ENCODE results near the gene NDUFB5. TPM values are rescaled to one million over a fixed set of nuclear protein-coding genes. Genes with fewer than 3 reads are reported as not detected.

The NDUFB5 gene
- total and polyA plus RNA-seq, 10 of the 15 experiments (the other 5 are each of a cell fraction or from before 2014, with no cell fraction given), result 82.0 to 320 (median 126) TPM

DNA sequence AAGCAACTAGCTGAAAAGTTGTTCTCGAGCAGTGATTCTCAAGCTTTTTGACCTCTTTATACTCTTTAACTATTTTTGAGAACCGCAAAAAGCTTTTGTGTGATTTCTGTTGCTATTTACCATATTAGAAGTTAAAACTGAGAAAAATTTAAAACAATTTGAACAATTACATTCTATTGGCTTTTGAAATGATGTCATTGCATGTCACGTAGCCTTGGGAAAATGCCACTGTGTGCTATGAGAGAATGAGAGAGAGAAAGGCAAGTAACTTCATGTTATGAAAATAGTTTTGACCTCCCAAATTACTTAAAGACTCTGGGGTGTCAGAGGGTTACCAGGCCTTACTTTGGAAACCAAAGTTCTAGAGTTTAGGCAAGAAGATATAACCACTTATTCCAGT lies 56.3 kb downstream of the NDUFB5 start:
- Histone ChIP-seq H3K4me2 (ENCODE audit: control insufficient read depth, insufficient read depth) (no peak overlapping the region), H3K4me3 (no peak overlapping the region), H3K27ac (ENCODE audit: control insufficient read depth, insufficient read depth) (no peak overlapping the region), H3K27me3 (replicated peaks in 1 of 2; ENCODE audit: control insufficient read depth in 2 of 2, insufficient read depth in 2 of 2, low read length in 1 of 2) (no peaks in the 10 kb centered on the region), H3K36me3 (ENCODE audit: control insufficient read depth in 2 of 2, insufficient read depth in 2 of 2, low read length in 1 of 2) (no peaks in the 10 kb centered on the region), H3K4me1 (ENCODE audit: control insufficient read depth, insufficient read depth, low read length) (no peaks in the 10 kb centered on the region), H3K9ac (ENCODE audit: control insufficient read depth, insufficient read depth, low read length) (no peak overlapping the region), H4K20me1 (ENCODE audit: control insufficient read depth, insufficient read depth) (no peaks in the 10 kb centered on the region), H3K9me3 (replicated peaks; ENCODE audit: control insufficient read depth, insufficient read depth, low read length) (no peaks in the 10 kb centered on the region), H2AFZ (ENCODE audit: control insufficient read depth, low read depth, low read length) (no peak overlapping the region), H3K79me2 (ENCODE audit: control insufficient read depth, insufficient read depth, low read length) (peaks cover 52% of the 10 kb centered on the region)
- SMC1A ChIA-PET (ENCODE audit: uncharacterized antibody, unreplicated experiment), result interaction anchor here (0.7 to 1.4 kb wide), 4 partner anchors 11 to 660 kb away, joined by 3 to 4 read pairs (median 3); no protein-coding TSS in a partner anchor
- FAIRE-seq, result no peak
- POLR2A ChIA-PET, result interaction anchor here (0.8 kb wide), 1 partner anchor 16 kb away, joined by 3 read pairs; no protein-coding TSS in a partner anchor
- BruUV-seq (replicated peaks), result no TSS peak
- WGBS (ENCODE audit: insufficient coverage, insufficient replicate concordance, low lambda C conversion rate, missing lambda C conversion rate), result 96% methylated on average over 3 of the region's 3 CpGs
- in situ Hi-C loops (cut with MboI), result no loop called here
- no peak for DNase-seq (ENCODE audit: low read depth, low spot score)
- RAD21 ChIA-PET (ENCODE audit: unreplicated experiment), result interaction anchor here (1.0 to 1.4 kb wide), 2 partner anchors 11 to 99 kb away, joined by 3 read pairs; partner anchors contain the start of gene ACTL6A
- ATAC-seq, result peak; percentile 23; the same call in 2 of the 3 replicates
- intact Hi-C loops (cut with micrococcal nuclease; ENCODE audit: unreplicated experiment), result no loop called here
- TF ChIP-seq ATF7 (IDR thresholded peaks at IDR 0.05; ENCODE audit: low read depth) (peak; percentile 79), SMARCA5 (IDR thresholded peaks at IDR 0.05) (no peak), YBX1 (IDR thresholded peaks at IDR 0.05) (no peak), MTA2 (IDR thresholded peaks at IDR 0.05; ENCODE audit: low read depth) (no peak), MYC (IDR thresholded peaks at IDR 0.05; ENCODE audit: insufficient read depth, insufficient read length, insufficient replicate concordance, low read length, severe bottlenecking) (no peak), CREB1 (IDR thresholded peaks at IDR 0.05; ENCODE audit: low read depth) (peak; percentile 45; the same call in 1 of the 2 replicates), STAT1 (conservative IDR thresholded peaks at IDR 0.05) (no peak), IKZF1 (conservative IDR thresholded peaks at IDR 0.05) (no peak), BMI1 (IDR thresholded peaks at IDR 0.05; ENCODE audit: borderline replicate concordance) (no peak), RUNX3 (IDR thresholded peaks at IDR 0.05; ENCODE audit: low read length) (no peak)
- TF ChIP-seq, protein P1, sequence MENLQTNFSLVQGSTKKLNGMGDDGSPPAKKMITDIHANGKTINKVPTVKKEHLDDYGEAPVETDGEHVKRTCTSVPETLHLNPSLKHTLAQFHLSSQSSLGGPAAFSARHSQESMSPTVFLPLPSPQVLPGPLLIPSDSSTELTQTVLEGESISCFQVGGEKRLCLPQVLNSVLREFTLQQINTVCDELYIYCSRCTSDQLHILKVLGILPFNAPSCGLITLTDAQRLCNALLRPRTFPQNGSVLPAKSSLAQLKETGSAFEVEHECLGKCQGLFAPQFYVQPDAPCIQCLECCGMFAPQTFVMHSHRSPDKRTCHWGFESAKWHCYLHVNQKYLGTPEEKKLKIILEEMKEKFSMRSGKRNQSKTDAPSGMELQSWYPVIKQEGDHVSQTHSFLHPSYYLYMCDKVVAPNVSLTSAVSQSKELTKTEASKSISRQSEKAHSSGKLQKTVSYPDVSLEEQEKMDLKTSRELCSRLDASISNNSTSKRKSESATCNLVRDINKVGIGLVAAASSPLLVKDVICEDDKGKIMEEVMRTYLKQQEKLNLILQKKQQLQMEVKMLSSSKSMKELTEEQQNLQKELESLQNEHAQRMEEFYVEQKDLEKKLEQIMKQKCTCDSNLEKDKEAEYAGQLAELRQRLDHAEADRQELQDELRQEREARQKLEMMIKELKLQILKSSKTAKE (IDR thresholded peaks at IDR 0.05; ENCODE audit: low read depth, poor library complexity, severe bottlenecking), result no peak
- TF ChIP-seq, protein P2, sequence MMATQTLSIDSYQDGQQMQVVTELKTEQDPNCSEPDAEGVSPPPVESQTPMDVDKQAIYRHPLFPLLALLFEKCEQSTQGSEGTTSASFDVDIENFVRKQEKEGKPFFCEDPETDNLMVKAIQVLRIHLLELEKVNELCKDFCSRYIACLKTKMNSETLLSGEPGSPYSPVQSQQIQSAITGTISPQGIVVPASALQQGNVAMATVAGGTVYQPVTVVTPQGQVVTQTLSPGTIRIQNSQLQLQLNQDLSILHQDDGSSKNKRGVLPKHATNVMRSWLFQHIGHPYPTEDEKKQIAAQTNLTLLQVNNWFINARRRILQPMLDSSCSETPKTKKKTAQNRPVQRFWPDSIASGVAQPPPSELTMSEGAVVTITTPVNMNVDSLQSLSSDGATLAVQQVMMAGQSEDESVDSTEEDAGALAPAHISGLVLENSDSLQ (IDR thresholded peaks at IDR 0.05), result no peak
- TF ChIP-seq, protein P3, sequence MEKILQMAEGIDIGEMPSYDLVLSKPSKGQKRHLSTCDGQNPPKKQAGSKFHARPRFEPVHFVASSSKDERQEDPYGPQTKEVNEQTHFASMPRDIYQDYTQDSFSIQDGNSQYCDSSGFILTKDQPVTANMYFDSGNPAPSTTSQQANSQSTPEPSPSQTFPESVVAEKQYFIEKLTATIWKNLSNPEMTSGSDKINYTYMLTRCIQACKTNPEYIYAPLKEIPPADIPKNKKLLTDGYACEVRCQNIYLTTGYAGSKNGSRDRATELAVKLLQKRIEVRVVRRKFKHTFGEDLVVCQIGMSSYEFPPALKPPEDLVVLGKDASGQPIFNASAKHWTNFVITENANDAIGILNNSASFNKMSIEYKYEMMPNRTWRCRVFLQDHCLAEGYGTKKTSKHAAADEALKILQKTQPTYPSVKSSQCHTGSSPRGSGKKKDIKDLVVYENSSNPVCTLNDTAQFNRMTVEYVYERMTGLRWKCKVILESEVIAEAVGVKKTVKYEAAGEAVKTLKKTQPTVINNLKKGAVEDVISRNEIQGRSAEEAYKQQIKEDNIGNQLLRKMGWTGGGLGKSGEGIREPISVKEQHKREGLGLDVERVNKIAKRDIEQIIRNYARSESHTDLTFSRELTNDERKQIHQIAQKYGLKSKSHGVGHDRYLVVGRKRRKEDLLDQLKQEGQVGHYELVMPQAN (conservative IDR thresholded peaks at IDR 0.05), result no peak
- TF ChIP-seq, protein P4, sequence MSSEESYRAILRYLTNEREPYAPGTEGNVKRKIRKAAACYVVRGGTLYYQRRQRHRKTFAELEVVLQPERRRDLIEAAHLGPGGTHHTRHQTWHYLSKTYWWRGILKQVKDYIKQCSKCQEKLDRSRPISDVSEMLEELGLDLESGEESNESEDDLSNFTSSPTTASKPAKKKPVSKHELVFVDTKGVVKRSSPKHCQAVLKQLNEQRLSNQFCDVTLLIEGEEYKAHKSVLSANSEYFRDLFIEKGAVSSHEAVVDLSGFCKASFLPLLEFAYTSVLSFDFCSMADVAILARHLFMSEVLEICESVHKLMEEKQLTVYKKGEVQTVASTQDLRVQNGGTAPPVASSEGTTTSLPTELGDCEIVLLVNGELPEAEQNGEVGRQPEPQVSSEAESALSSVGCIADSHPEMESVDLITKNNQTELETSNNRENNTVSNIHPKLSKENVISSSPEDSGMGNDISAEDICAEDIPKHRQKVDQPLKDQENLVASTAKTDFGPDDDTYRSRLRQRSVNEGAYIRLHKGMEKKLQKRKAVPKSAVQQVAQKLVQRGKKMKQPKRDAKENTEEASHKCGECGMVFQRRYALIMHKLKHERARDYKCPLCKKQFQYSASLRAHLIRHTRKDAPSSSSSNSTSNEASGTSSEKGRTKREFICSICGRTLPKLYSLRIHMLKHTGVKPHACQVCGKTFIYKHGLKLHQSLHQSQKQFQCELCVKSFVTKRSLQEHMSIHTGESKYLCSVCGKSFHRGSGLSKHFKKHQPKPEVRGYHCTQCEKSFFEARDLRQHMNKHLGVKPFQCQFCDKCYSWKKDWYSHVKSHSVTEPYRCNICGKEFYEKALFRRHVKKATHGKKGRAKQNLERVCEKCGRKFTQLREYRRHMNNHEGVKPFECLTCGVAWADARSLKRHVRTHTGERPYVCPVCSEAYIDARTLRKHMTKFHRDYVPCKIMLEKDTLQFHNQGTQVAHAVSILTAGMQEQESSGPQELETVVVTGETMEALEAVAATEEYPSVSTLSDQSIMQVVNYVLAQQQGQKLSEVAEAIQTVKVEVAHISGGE (CRISPR knock-in tag; IDR thresholded peaks at IDR 0.05), result no peak
- CTCF ChIA-PET, result interaction anchor here (0.9 to 2.6 kb wide), 4 partner anchors 8 to 151 kb away, joined by 3 to 22 read pairs (median 4); partner anchors contain the start of gene USP13
